ENCODE data around the gene SH3BP4.

Gene SH3BP4

GRCh38 chr2:235021752-235022151, 69.9 kb downstream of the SH3BP4 start:
- no peak for DNase-seq

- DNase-seq: no peak
Observed at GRCh38 chr2:235024191-235024860, 72.5 kb downstream of the SH3BP4 start.

GRCh38 chr2:235024931-235025773, 73.3 kb downstream of the SH3BP4 start:
- no peak for DNase-seq

GRCh38 chr2:235025800-235026536, 74.2 kb downstream of the SH3BP4 start:
- DNase-seq: no peak

GRCh38 chr2:235026649-235027557, 75.1 kb downstream of the SH3BP4 start:
- DNase-seq: no peak

- DNase-seq: no peak
Observed at GRCh38 chr2:235027558-235028214, 75.9 kb downstream of the SH3BP4 start.

- no peak for DNase-seq
Observed at GRCh38 chr2:235028646-235029045, 76.8 kb downstream of the SH3BP4 start.

GRCh38 chr2:235029054-235029453, 77.2 kb downstream of the SH3BP4 start:
- DNase-seq: no peak

- DNase-seq: no peak
Observed at GRCh38 chr2:235030126-235030525, 78.3 kb downstream of the SH3BP4 start.

GRCh38 chr2:235030936-235031335, 79.1 kb downstream of the SH3BP4 start:
- DNase-seq: no peak

GRCh38 chr2:235031686-235032373, 80.0 kb downstream of the SH3BP4 start:
- DNase-seq: no peak

- no peak for DNase-seq
Observed at GRCh38 chr2:235032466-235032865, 80.6 kb downstream of the SH3BP4 start.

- DNase-seq: no peak
Observed at GRCh38 chr2:235032949-235033348, 81.1 kb downstream of the SH3BP4 start.

GRCh38 chr2:235034265-235035118, 82.7 kb downstream of the SH3BP4 start:
- no peak for DNase-seq

- DNase-seq: no peak
Observed at GRCh38 chr2:235037604-235038166, 85.9 kb downstream of the SH3BP4 start.

- no peak for DNase-seq
Observed at GRCh38 chr2:235041221-235041917, 89.6 kb downstream of the SH3BP4 start.

- DNase-seq: no peak
Observed at GRCh38 chr2:235041918-235042575, 90.2 kb downstream of the SH3BP4 start.
